Measurements from ENCODE around the gene SHROOM3.

Gene SHROOM3

GRCh38 chr4:76563454-76564122 is 128.6 kb downstream of the SHROOM3 start:
- no peak overlapping the region for H3K4me3 ChIP-seq (ENCODE audit: low read depth, low read length)
- DNase-seq (ENCODE audit: low read depth) = no peak
- TF ChIP-seq MYC (IDR thresholded peaks at IDR 0.05; ENCODE audit: low read depth, low read length) (no peak), POLR2A (IDR thresholded peaks at IDR 0.05; ENCODE audit: extremely low read depth, insufficient read length) (no peak)
- TF ChIP-seq, protein P1, sequence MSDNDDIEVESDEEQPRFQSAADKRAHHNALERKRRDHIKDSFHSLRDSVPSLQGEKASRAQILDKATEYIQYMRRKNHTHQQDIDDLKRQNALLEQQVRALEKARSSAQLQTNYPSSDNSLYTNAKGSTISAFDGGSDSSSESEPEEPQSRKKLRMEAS (IDR thresholded peaks at IDR 0.05; ENCODE audit: low read depth, low read length) = no peak
- TF ChIP-seq, protein P2, sequence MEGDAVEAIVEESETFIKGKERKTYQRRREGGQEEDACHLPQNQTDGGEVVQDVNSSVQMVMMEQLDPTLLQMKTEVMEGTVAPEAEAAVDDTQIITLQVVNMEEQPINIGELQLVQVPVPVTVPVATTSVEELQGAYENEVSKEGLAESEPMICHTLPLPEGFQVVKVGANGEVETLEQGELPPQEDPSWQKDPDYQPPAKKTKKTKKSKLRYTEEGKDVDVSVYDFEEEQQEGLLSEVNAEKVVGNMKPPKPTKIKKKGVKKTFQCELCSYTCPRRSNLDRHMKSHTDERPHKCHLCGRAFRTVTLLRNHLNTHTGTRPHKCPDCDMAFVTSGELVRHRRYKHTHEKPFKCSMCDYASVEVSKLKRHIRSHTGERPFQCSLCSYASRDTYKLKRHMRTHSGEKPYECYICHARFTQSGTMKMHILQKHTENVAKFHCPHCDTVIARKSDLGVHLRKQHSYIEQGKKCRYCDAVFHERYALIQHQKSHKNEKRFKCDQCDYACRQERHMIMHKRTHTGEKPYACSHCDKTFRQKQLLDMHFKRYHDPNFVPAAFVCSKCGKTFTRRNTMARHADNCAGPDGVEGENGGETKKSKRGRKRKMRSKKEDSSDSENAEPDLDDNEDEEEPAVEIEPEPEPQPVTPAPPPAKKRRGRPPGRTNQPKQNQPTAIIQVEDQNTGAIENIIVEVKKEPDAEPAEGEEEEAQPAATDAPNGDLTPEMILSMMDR (IDR thresholded peaks at IDR 0.05; ENCODE audit: low read depth, low read length) = no peak

DNA sequence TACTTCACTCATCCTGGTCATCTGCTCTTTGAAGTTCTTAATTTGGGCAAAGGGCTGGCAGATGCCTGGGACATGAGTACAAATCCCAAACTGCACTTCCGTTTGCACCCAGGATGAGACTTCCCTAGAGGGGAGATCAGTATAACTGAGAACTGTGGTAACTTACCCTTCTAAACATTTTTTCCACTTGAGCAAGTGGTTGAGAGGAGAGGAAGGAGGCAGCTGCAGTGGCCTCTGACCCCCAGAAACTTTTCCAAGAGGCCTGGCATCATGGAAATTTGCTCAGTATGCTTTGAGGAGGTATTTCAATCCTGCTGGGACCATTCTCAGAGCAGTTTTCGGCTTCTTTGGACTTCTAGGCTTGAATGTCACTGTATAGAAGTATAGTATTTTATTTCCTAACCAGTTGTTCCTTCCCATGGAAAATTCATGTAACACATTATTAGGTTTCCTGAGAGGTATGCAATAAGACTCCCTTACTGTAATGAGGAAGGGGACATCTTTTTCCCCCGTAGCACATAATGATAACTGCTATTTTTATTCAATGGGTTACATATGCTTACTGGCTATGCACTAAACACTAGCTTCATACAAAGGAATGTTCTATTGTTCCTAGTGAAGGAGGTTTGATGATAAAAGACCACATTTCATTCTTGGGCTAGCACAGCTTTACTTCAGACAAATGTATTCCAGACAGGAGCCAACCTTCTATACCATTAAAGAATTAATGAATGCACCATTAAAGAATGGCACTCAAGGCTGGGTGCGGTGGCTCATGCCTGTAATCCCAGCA is 129.3 kb downstream of the SHROOM3 start:
- TF ChIP-seq POLR2A (IDR thresholded peaks at IDR 0.05; ENCODE audit: extremely low read depth, insufficient read length) (no peak), MYC (IDR thresholded peaks at IDR 0.05; ENCODE audit: low read depth, low read length) (no peak)
- TF ChIP-seq, protein P1 (IDR thresholded peaks at IDR 0.05; ENCODE audit: low read depth, low read length) = no peak
- TF ChIP-seq, protein P2 (IDR thresholded peaks at IDR 0.05; ENCODE audit: low read depth, low read length) = no peak
- no peak overlapping the region for H3K4me3 ChIP-seq (ENCODE audit: low read depth, low read length)
- DNase-seq (ENCODE audit: low read depth) = no peak

- TF ChIP-seq, protein P2 (IDR thresholded peaks at IDR 0.05; ENCODE audit: low read depth, low read length) = no peak
- TF ChIP-seq, protein P1 (IDR thresholded peaks at IDR 0.05; ENCODE audit: low read depth, low read length) = no peak
- TF ChIP-seq MYC (IDR thresholded peaks at IDR 0.05; ENCODE audit: low read depth, low read length) = no peak
- no peak for TF ChIP-seq POLR2A (IDR thresholded peaks at IDR 0.05; ENCODE audit: extremely low read depth, insufficient read length)
- H3K4me3 ChIP-seq (ENCODE audit: low read depth, low read length) = no peak overlapping the region
- no peak for DNase-seq (ENCODE audit: low read depth)
Observed at GRCh38 chr4:76568262-76568661, 133.2 kb downstream of the SHROOM3 start.

- TF ChIP-seq MYC (IDR thresholded peaks at IDR 0.05; ENCODE audit: low read depth, low read length) = no peak
- TF ChIP-seq, protein P1 (IDR thresholded peaks at IDR 0.05; ENCODE audit: low read depth, low read length) = no peak
- TF ChIP-seq POLR2A (IDR thresholded peaks at IDR 0.05; ENCODE audit: extremely low read depth, insufficient read length) = no peak
- TF ChIP-seq, protein P2 (IDR thresholded peaks at IDR 0.05; ENCODE audit: low read depth, low read length) = no peak
- no peak overlapping the region for H3K4me3 ChIP-seq (ENCODE audit: low read depth, low read length)
- no peak for DNase-seq (ENCODE audit: low read depth)
Observed at GRCh38 chr4:76569225-76569624, 134.2 kb downstream of the SHROOM3 start.

GRCh38 chr4:76569706-76570105 is 134.7 kb downstream of the SHROOM3 start:
- no peak for DNase-seq (ENCODE audit: low read depth)
- TF ChIP-seq, protein P2 (IDR thresholded peaks at IDR 0.05; ENCODE audit: low read depth, low read length) = no peak
- TF ChIP-seq, protein P1 (IDR thresholded peaks at IDR 0.05; ENCODE audit: low read depth, low read length) = no peak
- TF ChIP-seq MYC (IDR thresholded peaks at IDR 0.05; ENCODE audit: low read depth, low read length) (no peak), POLR2A (IDR thresholded peaks at IDR 0.05; ENCODE audit: extremely low read depth, insufficient read length) (no peak)
- no peak overlapping the region for H3K4me3 ChIP-seq (ENCODE audit: low read depth, low read length)

All from NB4 (cell line).